OCI-LY1 (cell line): ENCODE results near the gene S100A16.

Experiments used
- EZH2 ChIP-seq: fragments of 200-600 bp; sonication (generic), shearing (Covaris generic); IDR thresholded peaks from 2 replicates; pipeline ENCODE4 v1.8.0; 2017; ENCODE audit warnings: borderline replicate concordance, mixed run types, mild to moderate bottlenecking, antibody characterized with exemption, low read length, moderate library complexity, mixed read lengths
- TF ChIP-seq, protein P1 (sequence below): fragments of 200-600 bp; sonication (generic), shearing (Covaris generic); IDR thresholded peaks from 2 replicates; pipeline ENCODE4 v1.5.1; 2017; ENCODE audit warnings: mild to moderate bottlenecking, antibody characterized with exemption, low read length, moderate library complexity, mixed read lengths

DNA sequence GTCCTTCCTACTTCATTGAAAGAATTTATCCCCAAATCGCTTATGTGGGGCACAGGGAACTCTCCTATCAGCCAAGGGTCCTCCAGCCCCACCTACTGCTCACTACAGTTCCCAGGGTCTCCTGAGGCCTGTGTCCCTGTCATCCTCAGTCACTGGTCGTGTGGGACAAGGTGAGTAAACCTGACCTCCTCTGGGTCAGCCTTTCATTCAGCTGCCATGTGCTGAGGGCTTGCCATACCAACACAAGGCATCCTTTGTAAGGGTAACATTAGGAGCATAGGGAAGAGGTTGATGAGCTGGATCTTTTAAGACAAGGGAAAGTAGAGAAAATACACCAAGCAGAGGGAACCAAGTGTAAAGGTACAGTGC lies 34.4 kb upstream of the S100A16 start:
- TF ChIP-seq, protein P1, sequence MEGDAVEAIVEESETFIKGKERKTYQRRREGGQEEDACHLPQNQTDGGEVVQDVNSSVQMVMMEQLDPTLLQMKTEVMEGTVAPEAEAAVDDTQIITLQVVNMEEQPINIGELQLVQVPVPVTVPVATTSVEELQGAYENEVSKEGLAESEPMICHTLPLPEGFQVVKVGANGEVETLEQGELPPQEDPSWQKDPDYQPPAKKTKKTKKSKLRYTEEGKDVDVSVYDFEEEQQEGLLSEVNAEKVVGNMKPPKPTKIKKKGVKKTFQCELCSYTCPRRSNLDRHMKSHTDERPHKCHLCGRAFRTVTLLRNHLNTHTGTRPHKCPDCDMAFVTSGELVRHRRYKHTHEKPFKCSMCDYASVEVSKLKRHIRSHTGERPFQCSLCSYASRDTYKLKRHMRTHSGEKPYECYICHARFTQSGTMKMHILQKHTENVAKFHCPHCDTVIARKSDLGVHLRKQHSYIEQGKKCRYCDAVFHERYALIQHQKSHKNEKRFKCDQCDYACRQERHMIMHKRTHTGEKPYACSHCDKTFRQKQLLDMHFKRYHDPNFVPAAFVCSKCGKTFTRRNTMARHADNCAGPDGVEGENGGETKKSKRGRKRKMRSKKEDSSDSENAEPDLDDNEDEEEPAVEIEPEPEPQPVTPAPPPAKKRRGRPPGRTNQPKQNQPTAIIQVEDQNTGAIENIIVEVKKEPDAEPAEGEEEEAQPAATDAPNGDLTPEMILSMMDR = no peak
- no peak for TF ChIP-seq EZH2
